PC-9 (cell line): Measurements from ENCODE around the gene CLCA4.

Source experiments
- CTCF ChIP-seq: fragments of 200-600 bp; sonication (generic); conservative IDR thresholded peaks from 2 replicates; pipeline ENCODE4 v1.6.1; 2017; ENCODE audit warnings: mixed run types, antibody characterized with exemption, mild to moderate bottlenecking, moderate library complexity
- EZH2 ChIP-seq: fragments of 200-600 bp; sonication (generic); IDR thresholded peaks from 2 replicates; pipeline ENCODE4 v1.8.0; 2017; ENCODE audit warnings: antibody characterized with exemption, low read depth

DNA sequence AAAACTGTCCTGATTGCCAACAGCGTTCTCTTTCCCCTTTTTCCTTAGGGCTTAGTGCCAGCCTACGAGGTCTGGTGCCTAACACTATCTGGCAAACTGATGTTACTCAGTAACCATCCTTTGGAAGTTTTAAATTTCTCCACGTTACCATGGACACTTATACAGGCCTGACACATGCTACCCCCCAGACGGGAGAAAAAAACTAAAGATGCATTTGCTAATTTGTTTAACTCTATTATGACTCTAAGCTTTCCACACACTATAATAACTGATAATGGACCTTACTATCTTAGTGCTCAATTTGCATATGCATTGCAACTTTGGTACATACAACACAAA lies 41.3 kb upstream of the CLCA4 start:
- TF ChIP-seq CTCF: no peak
- no peak for TF ChIP-seq EZH2
